Loucy (cell line): ENCODE results near the gene FAM131B.

Experiments used
- EZH2phosphoT487 ChIP-seq: fragments of 200-600 bp; IDR thresholded peaks from 2 replicates; pipeline ENCODE4 v1.6.1; 2018; ENCODE audit warnings: antibody characterized with exemption, mild to moderate bottlenecking, moderate library complexity, borderline replicate concordance
- TF ChIP-seq, protein P1 (sequence below): fragments of 200-600 bp; sonication (generic); conservative IDR thresholded peaks from 2 replicates; pipeline ENCODE4 v1.5.1; 2014; ENCODE audit warnings: mild to moderate bottlenecking, antibody characterized with exemption, low read length

DNA sequence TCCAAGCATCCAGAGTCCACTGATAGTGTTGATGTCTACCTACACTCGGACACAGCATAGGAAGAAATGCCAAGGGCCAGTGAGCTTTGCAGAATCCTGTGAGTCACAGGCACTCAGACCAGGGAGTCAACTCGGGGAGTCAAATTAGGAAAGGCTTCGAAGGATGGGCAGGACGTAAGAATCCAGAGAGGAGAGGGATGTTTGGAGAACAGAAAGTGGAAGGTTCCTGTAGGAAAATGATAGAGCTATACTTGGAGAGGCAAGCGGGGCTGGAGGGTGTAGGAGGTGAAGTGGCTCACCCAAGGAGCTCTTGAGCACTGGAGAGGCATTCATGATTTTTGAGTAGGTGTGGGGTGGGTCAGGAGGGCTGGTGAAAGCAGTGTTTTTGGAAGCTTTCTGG lies 21.6 kb upstream of the FAM131B start:
- TF ChIP-seq, protein P1, sequence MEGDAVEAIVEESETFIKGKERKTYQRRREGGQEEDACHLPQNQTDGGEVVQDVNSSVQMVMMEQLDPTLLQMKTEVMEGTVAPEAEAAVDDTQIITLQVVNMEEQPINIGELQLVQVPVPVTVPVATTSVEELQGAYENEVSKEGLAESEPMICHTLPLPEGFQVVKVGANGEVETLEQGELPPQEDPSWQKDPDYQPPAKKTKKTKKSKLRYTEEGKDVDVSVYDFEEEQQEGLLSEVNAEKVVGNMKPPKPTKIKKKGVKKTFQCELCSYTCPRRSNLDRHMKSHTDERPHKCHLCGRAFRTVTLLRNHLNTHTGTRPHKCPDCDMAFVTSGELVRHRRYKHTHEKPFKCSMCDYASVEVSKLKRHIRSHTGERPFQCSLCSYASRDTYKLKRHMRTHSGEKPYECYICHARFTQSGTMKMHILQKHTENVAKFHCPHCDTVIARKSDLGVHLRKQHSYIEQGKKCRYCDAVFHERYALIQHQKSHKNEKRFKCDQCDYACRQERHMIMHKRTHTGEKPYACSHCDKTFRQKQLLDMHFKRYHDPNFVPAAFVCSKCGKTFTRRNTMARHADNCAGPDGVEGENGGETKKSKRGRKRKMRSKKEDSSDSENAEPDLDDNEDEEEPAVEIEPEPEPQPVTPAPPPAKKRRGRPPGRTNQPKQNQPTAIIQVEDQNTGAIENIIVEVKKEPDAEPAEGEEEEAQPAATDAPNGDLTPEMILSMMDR = no peak
- TF ChIP-seq EZH2phosphoT487 = no peak
